ENCODE results near the gene POTEC.
"Not testable (repeated sequence)": the region's sequence is repeated elsewhere in the genome, so short reads cannot be mapped to it uniquely, and the experiment has no call there.

GRCh38 chr18:14470046-14470445, 73.4 kb downstream of the POTEC start:
- TF ChIP-seq CTCF (conservative IDR thresholded peaks at IDR 0.05; ENCODE audit: low read length); EZH2phosphoT487 (IDR thresholded peaks at IDR 0.05; ENCODE audit: borderline replicate concordance, low read depth, low read length): not testable (repeated sequence)

Data from OCI-LY7 (cell line).